H9 (cell line): ENCODE measurements around the gene CPE. TPM values are rescaled to one million over a fixed set of nuclear protein-coding genes. Genes with fewer than 3 reads are reported as not detected.

Source experiments
- DNase-seq: peaks from one replicate; pipeline ENCODE4 v3.0.0-alpha.2; 2017
- H2AFZ ChIP-seq: one replicate; pipeline ENCODE4 v1.6.1; 2013; ENCODE audit warnings: mild to moderate bottlenecking, low read length, control low read depth, moderate library complexity
- H2AK5ac ChIP-seq: 2 replicates; pipeline ENCODE4 v1.6.1; 2013; ENCODE audit warnings: low read length, control low read depth, mixed read lengths; ENCODE audit not compliant: insufficient read length
- H2BK120ac ChIP-seq: one replicate; pipeline ENCODE4 v1.6.1; 2013; ENCODE audit warnings: low read depth, mild to moderate bottlenecking, low read length, control low read depth, inconsistent platforms; ENCODE audit not compliant: poor library complexity, severe bottlenecking
- H2BK12ac ChIP-seq: 2 replicates; pipeline ENCODE4 v1.6.1; 2013; ENCODE audit warnings: low read length, control low read depth, mixed read lengths, low read depth; ENCODE audit not compliant: insufficient read length
- H2BK15ac ChIP-seq: 2 replicates; pipeline ENCODE4 v1.6.1; 2013; ENCODE audit warnings: low read depth, low read length, control low read depth
- H2BK20ac ChIP-seq: one replicate; pipeline ENCODE4 v1.6.1; 2013; ENCODE audit warnings: low read depth, mild to moderate bottlenecking, low read length, control low read depth, inconsistent platforms; ENCODE audit not compliant: poor library complexity, severe bottlenecking
- H2BK5ac ChIP-seq: 2 replicates; pipeline ENCODE4 v1.6.1; 2013; ENCODE audit warnings: low read length, control low read depth, mixed read lengths; ENCODE audit not compliant: insufficient read length
- H3K14ac ChIP-seq: 2 replicates; pipeline ENCODE4 v1.6.1; 2013; ENCODE audit warnings: low read length, control low read depth; ENCODE audit not compliant: insufficient read depth
- H3K18ac ChIP-seq: 2 replicates; pipeline ENCODE4 v1.6.1; 2013; ENCODE audit warnings: low read depth, mild to moderate bottlenecking, mixed read lengths, low read length, control low read depth; ENCODE audit not compliant: insufficient read length
- H3K23ac ChIP-seq: 2 replicates; pipeline ENCODE4 v1.6.1; 2013; ENCODE audit warnings: low read length, control low read depth, mixed read lengths, low read depth; ENCODE audit not compliant: insufficient read length
- H3K23me2 ChIP-seq: 2 replicates; pipeline ENCODE4 v1.6.1; 2013; ENCODE audit warnings: low read depth, mild to moderate bottlenecking, mixed read lengths, low read length, control low read depth; ENCODE audit not compliant: insufficient read length, poor library complexity, severe bottlenecking
- H3K27ac ChIP-seq: 2 replicates; pipeline ENCODE4 v1.5.1; 2013; ENCODE audit warnings: low read length, control low read depth, mixed read lengths, low read depth; ENCODE audit not compliant: insufficient read length
- H3K27me3 ChIP-seq: 2 replicates; pipeline ENCODE4 v1.6.1; 2013; ENCODE audit warnings: low read length, control low read depth, inconsistent platforms; ENCODE audit not compliant: insufficient read depth
- H3K4ac ChIP-seq: 2 replicates; pipeline ENCODE4 v1.6.1; 2013; ENCODE audit warnings: low read depth, mild to moderate bottlenecking, control low read depth, inconsistent platforms, low read length, moderate library complexity
- H3K4me1 ChIP-seq: 2 replicates; pipeline ENCODE4 v1.6.1; 2013; ENCODE audit warnings: low read length, control low read depth, inconsistent platforms; ENCODE audit not compliant: insufficient read depth
- H3K4me2 ChIP-seq: 2 replicates; pipeline ENCODE4 v1.6.1; 2013; ENCODE audit warnings: low read length, control low read depth, mixed read lengths; ENCODE audit not compliant: insufficient read length, insufficient read depth
- H3K56ac ChIP-seq: 2 replicates; pipeline ENCODE4 v1.6.1; 2013; ENCODE audit warnings: low read depth, mild to moderate bottlenecking, mixed read lengths, low read length, control low read depth; ENCODE audit not compliant: insufficient read length
- H3K79me1 ChIP-seq: 2 replicates; pipeline ENCODE4 v1.6.1; 2013; ENCODE audit warnings: low read depth, mild to moderate bottlenecking, moderate library complexity, low read length, control low read depth, inconsistent platforms; ENCODE audit not compliant: insufficient read depth, poor library complexity, severe bottlenecking
- H3K79me2 ChIP-seq: 2 replicates; pipeline ENCODE4 v1.6.1; 2013; ENCODE audit warnings: low read length, control low read depth, inconsistent platforms; ENCODE audit not compliant: insufficient read depth
- H3K9ac ChIP-seq: 2 replicates; pipeline ENCODE4 v1.6.1; 2013; ENCODE audit warnings: low read length, control low read depth, mixed read lengths; ENCODE audit not compliant: insufficient read length; ENCODE audit errors: extremely low read depth
- H3K9me3 ChIP-seq: one replicate; pipeline ENCODE4 v1.6.1; 2013; ENCODE audit warnings: low read depth, low read length, inconsistent platforms; ENCODE audit not compliant: control insufficient read depth
- H3T11ph ChIP-seq: one replicate; pipeline ENCODE4 v1.6.1; 2013; ENCODE audit warnings: mild to moderate bottlenecking, low read length, control low read depth, inconsistent platforms
- H4K20me1 ChIP-seq: one replicate; pipeline ENCODE4 v1.6.1; 2013; ENCODE audit not compliant: control insufficient read depth, insufficient read length, insufficient read depth
- H4K5ac ChIP-seq: 2 replicates; pipeline ENCODE4 v1.6.1; 2013; ENCODE audit warnings: low read depth, mild to moderate bottlenecking, mixed read lengths, low read length, control low read depth; ENCODE audit not compliant: insufficient read length
- H4K8ac ChIP-seq: replicated peaks from 2 replicates; pipeline ENCODE4 v1.6.1; 2013; ENCODE audit warnings: low read length, control low read depth, mixed read lengths, low read depth; ENCODE audit not compliant: insufficient read length
- H4K91ac ChIP-seq: 2 replicates; pipeline ENCODE4 v1.6.1; 2013; ENCODE audit warnings: low read depth, mild to moderate bottlenecking, moderate library complexity, mixed read lengths, low read length, control low read depth; ENCODE audit not compliant: insufficient read length
- H3K27ac Mint-ChIP-seq, 3 experiments: 2 replicates in 2 of 3; 3 replicates in 1 of 3; pipeline ENCODE4 v1.8.0; 2020 to 2021; ENCODE audit warnings: mixed read lengths in 3 of 3, mild to moderate bottlenecking in 1 of 3, moderate library complexity in 1 of 3
- H3K27me3 Mint-ChIP-seq: 2 replicates; pipeline ENCODE4 v1.8.0; 2021; ENCODE audit warnings: low read depth, mild to moderate bottlenecking, moderate library complexity, mixed read lengths
- H3K36me3 Mint-ChIP-seq, 3 experiments: 2 replicates in 2 of 3; 3 replicates in 1 of 3; pipeline ENCODE4 v1.8.0; 2020 to 2021; ENCODE audit warnings: low read depth in 3 of 3, mixed read lengths in 3 of 3; ENCODE audit not compliant: insufficient read depth in 1 of 3
- H3K4me1 Mint-ChIP-seq, 2 experiments: 2 replicates each; pipeline ENCODE4 v1.8.0; 2020; ENCODE audit warnings: mixed read lengths in 2 of 2
- H3K4me3 Mint-ChIP-seq, 2 experiments: 2 replicates in 1 of 2; 3 replicates in 1 of 2; pipeline ENCODE4 v1.8.0; 2020 to 2021; ENCODE audit warnings: mild to moderate bottlenecking in 2 of 2, mixed read lengths in 2 of 2, moderate library complexity in 1 of 2
- H3K9me3 Mint-ChIP-seq, 2 experiments: 2 replicates in 1 of 2; 3 replicates in 1 of 2; pipeline ENCODE4 v1.8.0; 2020; ENCODE audit warnings: mild to moderate bottlenecking in 2 of 2, mixed read lengths in 2 of 2, moderate library complexity in 1 of 2
- WGBS: extraction: QIAGEN DNeasy Blood & Tissue Kit; methylation state at CpG from one replicate; pipeline ENCODE4 v1.1.7; 2013; ENCODE audit warnings: missing lambda C conversion rate, low lambda C conversion rate, mixed read lengths; ENCODE audit not compliant: insufficient read length; ENCODE audit errors: extremely low coverage; 5-methylcytosine and 5-hydroxymethylcytosine counted together
- total RNA-seq: library from RNA; stranded (reverse); gene quantifications from 2 replicates; pipeline ENCODE4 v1.2.1, GENCODE V29; 2021
- TF ChIP-seq, protein P1 (sequence below): fragments of 200-600 bp; sonication (generic); conservative IDR thresholded peaks from 3 replicates; pipeline ENCODE4 v1.8.0; 2021; ENCODE audit warnings: antibody characterized with exemption, mild to moderate bottlenecking

The CPE gene
- total RNA-seq, 1 experiment from 2014 or later, result 10.0 TPM

DNA sequence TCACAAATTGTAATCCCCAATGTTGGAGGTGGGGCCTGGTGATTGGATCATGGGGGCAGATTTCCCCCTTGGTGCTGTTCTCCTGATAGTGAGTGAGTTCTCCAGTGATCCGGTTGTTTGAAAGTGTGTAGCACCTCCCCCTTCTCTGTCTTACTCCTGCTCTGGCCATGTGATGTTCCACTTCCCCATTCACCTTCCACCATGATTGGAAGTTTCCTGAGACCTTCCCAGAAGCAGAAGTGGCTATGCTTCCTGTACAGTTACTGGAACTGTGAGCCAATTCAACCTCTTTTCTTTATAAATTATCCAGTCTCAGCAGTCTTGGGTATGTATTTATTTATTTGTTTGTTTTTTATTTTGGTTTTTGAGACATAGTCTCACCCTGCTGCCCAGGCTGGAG lies 143.2 kb downstream of the CPE start:
- H2BK12ac ChIP-seq, result no peak overlapping the region
- WGBS, result no CpG with 5 or more reads among the region's 1 CpG
- no peak overlapping the region for H2BK120ac ChIP-seq
- no peak overlapping the region for H3K23ac ChIP-seq
- no peak overlapping the region for H2BK15ac ChIP-seq
- no peak overlapping the region for H3K14ac ChIP-seq
- Mint-ChIP-seq H3K27me3 (no peaks in the 10 kb centered on the region), H3K4me3 (no peak overlapping the region), H3K36me3 (no peaks in the 10 kb centered on the region), H3K9me3 (no peaks in the 10 kb centered on the region), H3K4me1 (no peaks in the 10 kb centered on the region), H3K27ac (peak overlapping the region in 1 of 3 experiments; percentile 94; a peak in 1 of 7 replicates)
- H3K4me1 ChIP-seq, result no peaks in the 10 kb centered on the region
- H4K20me1 ChIP-seq, result no peaks in the 10 kb centered on the region
- no peak overlapping the region for H4K8ac ChIP-seq
- no peak overlapping the region for H4K91ac ChIP-seq
- no peak overlapping the region for H3K18ac ChIP-seq
- H3K56ac ChIP-seq, result no peak overlapping the region
- H3K27me3 ChIP-seq, result no peaks in the 10 kb centered on the region
- TF ChIP-seq, protein P1, sequence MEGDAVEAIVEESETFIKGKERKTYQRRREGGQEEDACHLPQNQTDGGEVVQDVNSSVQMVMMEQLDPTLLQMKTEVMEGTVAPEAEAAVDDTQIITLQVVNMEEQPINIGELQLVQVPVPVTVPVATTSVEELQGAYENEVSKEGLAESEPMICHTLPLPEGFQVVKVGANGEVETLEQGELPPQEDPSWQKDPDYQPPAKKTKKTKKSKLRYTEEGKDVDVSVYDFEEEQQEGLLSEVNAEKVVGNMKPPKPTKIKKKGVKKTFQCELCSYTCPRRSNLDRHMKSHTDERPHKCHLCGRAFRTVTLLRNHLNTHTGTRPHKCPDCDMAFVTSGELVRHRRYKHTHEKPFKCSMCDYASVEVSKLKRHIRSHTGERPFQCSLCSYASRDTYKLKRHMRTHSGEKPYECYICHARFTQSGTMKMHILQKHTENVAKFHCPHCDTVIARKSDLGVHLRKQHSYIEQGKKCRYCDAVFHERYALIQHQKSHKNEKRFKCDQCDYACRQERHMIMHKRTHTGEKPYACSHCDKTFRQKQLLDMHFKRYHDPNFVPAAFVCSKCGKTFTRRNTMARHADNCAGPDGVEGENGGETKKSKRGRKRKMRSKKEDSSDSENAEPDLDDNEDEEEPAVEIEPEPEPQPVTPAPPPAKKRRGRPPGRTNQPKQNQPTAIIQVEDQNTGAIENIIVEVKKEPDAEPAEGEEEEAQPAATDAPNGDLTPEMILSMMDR, result no peak
- no peak overlapping the region for H3T11ph ChIP-seq
- no peaks in the 10 kb centered on the region for H3K79me1 ChIP-seq
- no peak for DNase-seq
- H4K5ac ChIP-seq, result no peak overlapping the region
- H3K23me2 ChIP-seq, result no peaks in the 10 kb centered on the region
- H3K4me2 ChIP-seq, result no peak overlapping the region
- H2AK5ac ChIP-seq, result no peak overlapping the region
- H3K79me2 ChIP-seq, result no peaks in the 10 kb centered on the region
- H3K27ac ChIP-seq, result no peak overlapping the region
- no peak overlapping the region for H3K4ac ChIP-seq
- H3K9ac ChIP-seq, result no peak overlapping the region
- no peaks in the 10 kb centered on the region for H3K9me3 ChIP-seq
- H2BK20ac ChIP-seq, result no peak overlapping the region
- no peak overlapping the region for H2BK5ac ChIP-seq
- H2AFZ ChIP-seq, result no peak overlapping the region
